OCI-LY1 (cell line): ENCODE data around the gene GLI3.

Source experiments
- EZH2 ChIP-seq: fragments of 200-600 bp; sonication (generic), shearing (Covaris generic); IDR thresholded peaks from 2 replicates; pipeline ENCODE4 v1.8.0; 2017; ENCODE audit warnings: borderline replicate concordance, mixed run types, mild to moderate bottlenecking, antibody characterized with exemption, low read length, moderate library complexity, mixed read lengths
- TF ChIP-seq, protein P1 (sequence below): fragments of 200-600 bp; sonication (generic), shearing (Covaris generic); IDR thresholded peaks from 2 replicates; pipeline ENCODE4 v1.5.1; 2017; ENCODE audit warnings: mild to moderate bottlenecking, antibody characterized with exemption, low read length, moderate library complexity, mixed read lengths

DNA sequence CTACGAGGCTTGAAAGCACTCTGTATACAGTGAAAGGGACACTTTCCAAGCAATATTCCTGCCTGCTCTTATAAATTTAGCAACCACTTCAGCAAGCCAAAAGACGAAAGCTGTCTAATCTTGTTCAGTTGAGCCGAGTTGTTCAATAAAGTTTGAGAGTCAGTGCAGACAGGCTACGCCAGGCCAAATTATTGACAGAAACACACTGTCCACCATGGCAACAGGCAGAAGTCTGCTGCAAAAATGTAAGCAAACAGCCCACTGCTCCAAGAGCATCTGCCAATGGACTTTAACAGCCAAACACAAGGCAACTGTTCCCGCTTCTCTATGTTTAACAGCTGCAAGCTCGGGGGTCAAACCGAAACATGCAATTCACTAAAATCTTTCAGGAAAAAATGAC lies 85.7 kb downstream of the GLI3 start:
- TF ChIP-seq, protein P1, sequence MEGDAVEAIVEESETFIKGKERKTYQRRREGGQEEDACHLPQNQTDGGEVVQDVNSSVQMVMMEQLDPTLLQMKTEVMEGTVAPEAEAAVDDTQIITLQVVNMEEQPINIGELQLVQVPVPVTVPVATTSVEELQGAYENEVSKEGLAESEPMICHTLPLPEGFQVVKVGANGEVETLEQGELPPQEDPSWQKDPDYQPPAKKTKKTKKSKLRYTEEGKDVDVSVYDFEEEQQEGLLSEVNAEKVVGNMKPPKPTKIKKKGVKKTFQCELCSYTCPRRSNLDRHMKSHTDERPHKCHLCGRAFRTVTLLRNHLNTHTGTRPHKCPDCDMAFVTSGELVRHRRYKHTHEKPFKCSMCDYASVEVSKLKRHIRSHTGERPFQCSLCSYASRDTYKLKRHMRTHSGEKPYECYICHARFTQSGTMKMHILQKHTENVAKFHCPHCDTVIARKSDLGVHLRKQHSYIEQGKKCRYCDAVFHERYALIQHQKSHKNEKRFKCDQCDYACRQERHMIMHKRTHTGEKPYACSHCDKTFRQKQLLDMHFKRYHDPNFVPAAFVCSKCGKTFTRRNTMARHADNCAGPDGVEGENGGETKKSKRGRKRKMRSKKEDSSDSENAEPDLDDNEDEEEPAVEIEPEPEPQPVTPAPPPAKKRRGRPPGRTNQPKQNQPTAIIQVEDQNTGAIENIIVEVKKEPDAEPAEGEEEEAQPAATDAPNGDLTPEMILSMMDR: no peak
- TF ChIP-seq EZH2: no peak
